Measurements from ENCODE around the gene NCBP1. TPM values are rescaled to one million over a fixed set of nuclear protein-coding genes. Genes with fewer than 3 reads are reported as not detected.
A peak's percentile ranks its signal among the peaks of the same experiment; 100 is the strongest.

Gene NCBP1
- total and polyA plus RNA-seq, 2 donors (not counting 1 experiment from before 2014, with no cell fraction given), result 27.1 to 42.9 TPM

DNA sequence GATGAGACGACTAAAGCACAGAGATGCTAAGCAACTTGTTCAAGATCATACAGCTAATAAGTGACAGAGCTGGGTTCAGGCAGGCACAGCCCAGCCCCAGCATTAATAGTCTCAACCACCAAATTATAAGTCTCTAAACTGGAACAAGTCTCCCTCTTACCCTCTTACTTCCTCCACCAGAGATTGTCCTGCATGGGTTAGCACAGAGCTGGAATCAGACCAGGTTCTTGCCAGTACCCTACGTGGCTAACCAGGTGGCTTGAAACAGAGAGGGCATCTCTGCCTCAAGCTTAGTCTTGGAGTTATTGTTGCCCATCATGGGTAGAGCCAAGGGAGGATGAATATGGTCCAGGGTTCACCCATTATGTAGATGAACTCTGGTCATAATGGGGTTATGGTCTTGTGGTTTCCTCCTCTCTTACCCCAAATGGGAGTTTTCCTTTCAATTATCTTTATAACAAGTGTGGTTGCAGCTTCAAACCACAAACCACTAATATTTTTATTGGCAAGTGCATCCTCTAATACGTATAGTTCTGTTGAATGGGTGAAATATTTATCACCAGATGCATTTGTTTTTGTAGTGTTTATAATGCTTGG is 71.8 kb downstream of the NCBP1 start:
- TF ChIP-seq EZH2 (IDR thresholded peaks at IDR 0.05; ENCODE audit: low read length, missing control alignments), result no peak
- TF ChIP-seq, protein P1, sequence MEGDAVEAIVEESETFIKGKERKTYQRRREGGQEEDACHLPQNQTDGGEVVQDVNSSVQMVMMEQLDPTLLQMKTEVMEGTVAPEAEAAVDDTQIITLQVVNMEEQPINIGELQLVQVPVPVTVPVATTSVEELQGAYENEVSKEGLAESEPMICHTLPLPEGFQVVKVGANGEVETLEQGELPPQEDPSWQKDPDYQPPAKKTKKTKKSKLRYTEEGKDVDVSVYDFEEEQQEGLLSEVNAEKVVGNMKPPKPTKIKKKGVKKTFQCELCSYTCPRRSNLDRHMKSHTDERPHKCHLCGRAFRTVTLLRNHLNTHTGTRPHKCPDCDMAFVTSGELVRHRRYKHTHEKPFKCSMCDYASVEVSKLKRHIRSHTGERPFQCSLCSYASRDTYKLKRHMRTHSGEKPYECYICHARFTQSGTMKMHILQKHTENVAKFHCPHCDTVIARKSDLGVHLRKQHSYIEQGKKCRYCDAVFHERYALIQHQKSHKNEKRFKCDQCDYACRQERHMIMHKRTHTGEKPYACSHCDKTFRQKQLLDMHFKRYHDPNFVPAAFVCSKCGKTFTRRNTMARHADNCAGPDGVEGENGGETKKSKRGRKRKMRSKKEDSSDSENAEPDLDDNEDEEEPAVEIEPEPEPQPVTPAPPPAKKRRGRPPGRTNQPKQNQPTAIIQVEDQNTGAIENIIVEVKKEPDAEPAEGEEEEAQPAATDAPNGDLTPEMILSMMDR (conservative IDR thresholded peaks at IDR 0.05 in 1 of 2, IDR thresholded peaks at IDR 0.05 in 1 of 2; ENCODE audit: low read depth in 1 of 2, low read length in 2 of 2), result no peak
- H2AFZ ChIP-seq (ENCODE audit: low read length), result no peak overlapping the region
- H3K9ac ChIP-seq (ENCODE audit: insufficient read depth, low read length), result no peak overlapping the region
- H3K27me3 ChIP-seq (ENCODE audit: control insufficient read depth, insufficient read depth, low read length), result peaks cover 4% of the 10 kb centered on the region
- H3K79me2 ChIP-seq (ENCODE audit: control insufficient read depth, insufficient read depth, low read length), result no peaks in the 10 kb centered on the region
- no peak overlapping the region for H3K27ac ChIP-seq (ENCODE audit: insufficient read depth, low read length)
- no peaks in the 10 kb centered on the region for H4K20me1 ChIP-seq (ENCODE audit: control insufficient read depth, extremely low read depth, insufficient read depth, low read length)
- H3K36me3 ChIP-seq (ENCODE audit: control insufficient read depth, insufficient read depth, low read length), result no peaks in the 10 kb centered on the region
- no peak overlapping the region for H3K4me3 ChIP-seq (replicated peaks in 1 of 4; ENCODE audit: control extremely low read depth in 1 of 4, insufficient read depth in 1 of 4, low read depth in 3 of 4, low read length in 4 of 4)
- H3K9me3 ChIP-seq (ENCODE audit: control insufficient read depth, insufficient read depth, low read depth, low read length), result no peaks in the 10 kb centered on the region
- no peak overlapping the region for H3K4me2 ChIP-seq (ENCODE audit: extremely low read depth, insufficient read depth, low read length)
- DNase-seq (ENCODE audit: low read depth in 2 of 2), result peak; percentile 33 to 76
- H3K4me1 ChIP-seq (ENCODE audit: control insufficient read depth, extremely low read depth, insufficient read depth, low read length), result peaks cover 3% of the 10 kb centered on the region

DNA sequence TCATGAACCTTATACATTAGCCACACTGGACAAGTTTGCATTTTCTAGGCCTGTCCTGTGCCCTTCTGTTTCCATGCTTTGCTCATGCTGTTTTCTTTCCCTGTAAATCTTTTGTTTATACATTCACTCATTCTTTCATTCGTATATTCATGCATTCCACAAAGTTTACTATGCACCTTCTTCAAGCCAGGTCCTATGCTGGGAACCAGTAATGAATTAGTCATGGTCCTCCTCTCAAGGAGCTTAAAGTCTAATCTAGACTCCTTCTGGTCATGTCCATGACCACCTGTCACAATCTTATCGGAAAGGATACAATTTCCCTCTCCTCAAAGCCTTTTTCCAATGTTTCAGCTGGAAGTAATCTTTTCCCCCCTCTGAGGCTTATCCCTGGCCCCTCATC is 72.6 kb downstream of the NCBP1 start:
- TF ChIP-seq, protein P1 (conservative IDR thresholded peaks at IDR 0.05 in 1 of 2, IDR thresholded peaks at IDR 0.05 in 1 of 2; ENCODE audit: low read depth in 1 of 2, low read length in 2 of 2), result no peak
- TF ChIP-seq EZH2 (IDR thresholded peaks at IDR 0.05; ENCODE audit: low read length, missing control alignments), result no peak
- H2AFZ ChIP-seq (ENCODE audit: low read length), result no peak overlapping the region
- peak in 1 of 2 donors; percentile 32 for DNase-seq (ENCODE audit: low read depth in 2 of 2)
- H4K20me1 ChIP-seq (ENCODE audit: control insufficient read depth, extremely low read depth, insufficient read depth, low read length), result no peaks in the 10 kb centered on the region
- H3K4me3 ChIP-seq (replicated peaks in 1 of 4; ENCODE audit: control extremely low read depth in 1 of 4, insufficient read depth in 1 of 4, low read depth in 3 of 4, low read length in 4 of 4), result no peak overlapping the region
- H3K4me1 ChIP-seq (ENCODE audit: control insufficient read depth, extremely low read depth, insufficient read depth, low read length), result peaks cover 3% of the 10 kb centered on the region
- H3K79me2 ChIP-seq (ENCODE audit: control insufficient read depth, insufficient read depth, low read length), result no peaks in the 10 kb centered on the region
- H3K4me2 ChIP-seq (ENCODE audit: extremely low read depth, insufficient read depth, low read length), result no peak overlapping the region
- no peak overlapping the region for H3K9ac ChIP-seq (ENCODE audit: insufficient read depth, low read length)
- no peaks in the 10 kb centered on the region for H3K36me3 ChIP-seq (ENCODE audit: control insufficient read depth, insufficient read depth, low read length)
- H3K9me3 ChIP-seq (ENCODE audit: control insufficient read depth, insufficient read depth, low read depth, low read length), result no peaks in the 10 kb centered on the region
- peaks cover 2% of the 10 kb centered on the region for H3K27me3 ChIP-seq (ENCODE audit: control insufficient read depth, insufficient read depth, low read length)
- H3K27ac ChIP-seq (ENCODE audit: insufficient read depth, low read length), result no peak overlapping the region

DNA sequence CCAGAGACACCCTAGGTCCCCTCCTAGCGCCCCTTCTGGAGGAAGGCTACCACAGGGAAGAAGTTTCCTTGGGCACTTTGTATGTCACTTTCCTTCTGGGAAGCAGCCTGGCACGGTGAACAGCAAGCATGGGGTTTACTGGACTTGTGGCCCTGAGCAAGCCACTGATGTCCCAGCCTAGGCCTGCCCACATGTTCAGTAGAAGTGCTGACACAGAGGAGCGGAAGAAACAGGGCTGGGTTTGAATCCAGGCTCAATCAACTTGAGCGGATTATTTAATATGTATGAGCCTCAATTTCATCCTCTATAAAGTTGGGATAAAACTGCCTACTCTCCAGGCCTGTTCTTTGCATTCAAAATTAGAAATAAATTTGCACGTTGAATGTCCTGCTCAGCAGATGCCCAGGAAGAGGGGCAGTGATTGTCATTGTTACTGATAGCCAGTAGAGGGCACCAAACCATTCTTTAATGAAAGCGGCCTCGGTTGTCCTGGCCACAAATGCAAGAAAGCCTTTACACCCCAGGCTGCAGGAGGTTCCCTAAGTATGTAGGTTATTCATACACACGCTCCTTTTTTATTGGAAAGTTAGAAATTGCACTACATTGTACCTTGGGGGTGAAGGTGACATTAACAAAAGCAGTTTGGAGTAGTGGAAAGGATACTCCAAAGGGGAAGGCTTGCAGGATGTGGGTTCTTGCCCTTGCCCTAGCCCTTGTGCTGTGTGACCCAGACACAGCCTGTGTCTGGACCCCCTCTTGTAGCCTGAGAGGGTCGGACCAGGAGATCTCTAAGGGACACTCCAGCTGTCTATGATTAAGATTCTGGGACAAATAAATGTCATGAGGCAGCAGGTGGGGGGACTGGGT is 77.0 kb downstream of the NCBP1 start:
- no peak overlapping the region for H3K27ac ChIP-seq (ENCODE audit: insufficient read depth, low read length)
- peak; percentile 49 to 76 for DNase-seq (ENCODE audit: low read depth in 2 of 2)

More for the DNA sequence above, 77.0 kb downstream of the NCBP1 start:
- Histone ChIP-seq H3K36me3 (ENCODE audit: control insufficient read depth, insufficient read depth, low read length) (no peaks in the 10 kb centered on the region), H3K79me2 (ENCODE audit: control insufficient read depth, insufficient read depth, low read length) (no peaks in the 10 kb centered on the region), H3K9ac (ENCODE audit: insufficient read depth, low read length) (no peak overlapping the region), H3K4me3 (replicated peaks in 1 of 4; ENCODE audit: control extremely low read depth in 1 of 4, insufficient read depth in 1 of 4, low read depth in 3 of 4, low read length in 4 of 4) (no peak overlapping the region), H2AFZ (ENCODE audit: low read length) (no peak overlapping the region), H3K9me3 (ENCODE audit: control insufficient read depth, insufficient read depth, low read depth, low read length) (no peaks in the 10 kb centered on the region), H3K4me2 (ENCODE audit: extremely low read depth, insufficient read depth, low read length) (no peak overlapping the region), H3K27me3 (ENCODE audit: control insufficient read depth, insufficient read depth, low read length) (peaks cover 2% of the 10 kb centered on the region), H4K20me1 (ENCODE audit: control insufficient read depth, extremely low read depth, insufficient read depth, low read length) (no peaks in the 10 kb centered on the region), H3K4me1 (ENCODE audit: control insufficient read depth, extremely low read depth, insufficient read depth, low read length) (peaks cover 3% of the 10 kb centered on the region)
- TF ChIP-seq, protein P1 (conservative IDR thresholded peaks at IDR 0.05 in 1 of 2, IDR thresholded peaks at IDR 0.05 in 1 of 2; ENCODE audit: low read depth in 1 of 2, low read length in 2 of 2), result peak; percentile 75 to 86
- TF ChIP-seq EZH2 (IDR thresholded peaks at IDR 0.05; ENCODE audit: low read length, missing control alignments), result no peak
